Measurements from ENCODE around the gene CHERP. TPM values are rescaled to one million over a fixed set of nuclear protein-coding genes. Genes with fewer than 3 reads are reported as not detected.

Gene CHERP
- total and polyA plus RNA-seq, 2 of the 8 experiments (the other 6 are each of a cell fraction or from before 2014, with no cell fraction given): 13.9 to 73.7 TPM

GRCh38 chr19:16584248-16585093 is 42.2 kb upstream of the CHERP start:
- no peak overlapping the region for H3K56ac ChIP-seq (replicated peaks; ENCODE audit: insufficient read length, low read depth, low read length)
- no peaks in the 10 kb centered on the region for H3K9me3 ChIP-seq (ENCODE audit: insufficient read depth in 2 of 2, low read depth in 1 of 2, low read length in 1 of 2)
- H3K79me1 ChIP-seq (ENCODE audit: low read depth, low read length): peaks cover 46% of the 10 kb centered on the region
- no peak overlapping the region for H3K18ac ChIP-seq (ENCODE audit: extremely low read depth, low read length)
- DNase-seq (ENCODE audit: low read depth in 1 of 2, low spot score in 2 of 2) (peak; percentile 27 to 73), FAIRE-seq (no peak)
- H3K23me2 ChIP-seq (ENCODE audit: low read depth, low read length): no peaks in the 10 kb centered on the region
- peak overlapping the region in 2 of 4 experiments; percentile 17 to 45; a peak in 4 of 8 replicates for H3K4me3 ChIP-seq (ENCODE audit: extremely low read depth in 1 of 4, insufficient read depth in 2 of 4, low read depth in 3 of 4, low read length in 4 of 4)
- peaks cover 4 to 39% (median 25%) of the 10 kb centered on the region in 4 experiments for H3K4me1 ChIP-seq (replicated peaks in 1 of 4; ENCODE audit: control insufficient read depth in 3 of 4, insufficient read depth in 4 of 4, low read length in 3 of 4)
- no peak overlapping the region for H2BK120ac ChIP-seq (replicated peaks; ENCODE audit: low read depth, low read length)
- no peak overlapping the region for H2BK15ac ChIP-seq (ENCODE audit: low read length)
- peaks cover 27 to 43% of the 10 kb centered on the region in 2 experiments for H4K20me1 ChIP-seq (replicated peaks in 1 of 2; ENCODE audit: control insufficient read depth in 1 of 2, insufficient read depth in 2 of 2, low read length in 2 of 2)
- ChIA-PET POLR2A (ENCODE audit: partially characterized antibody) (interaction anchor here (0.9 to 5.9 kb wide), 7 partner anchors 9 to 75 kb away, joined by 3 to 58 read pairs (median 6); partner anchors contain the start of genes SLC35E1 and SMIM7), CTCF (ENCODE audit: partially characterized antibody) (interaction anchor here (0.6 to 3.1 kb wide), 7 partner anchors 9 to 1141 kb away, joined by 3 to 12 read pairs (median 3); no protein-coding TSS in a partner anchor)
- peak overlapping the region; percentile 73; the same call in 1 of the 2 replicates for H2BK5ac ChIP-seq (ENCODE audit: low read depth, low read length)
- H3K36me3 ChIP-seq (ENCODE audit: control insufficient read depth in 2 of 4, insufficient read depth in 4 of 4, low read length in 3 of 4): no peaks in the 10 kb centered on the region
- 0 out of 4 replicates have a peak, but pooled peaks of 1 of the 2 experiments have one; percentile 26 for TF ChIP-seq SIN3A (conservative IDR thresholded peaks at IDR 0.05 in 1 of 2, IDR thresholded peaks at IDR 0.05 in 1 of 2; ENCODE audit: low read depth in 1 of 2, low read length in 2 of 2)
- TF ChIP-seq MAX (IDR thresholded peaks at IDR 0.05): peak; percentile 63
- TF ChIP-seq BRCA1 (IDR thresholded peaks at IDR 0.05; ENCODE audit: low read depth, low read length): no peak
- no peak overlapping the region for H2BK12ac ChIP-seq (ENCODE audit: low read depth, low read length)
- no peak overlapping the region for H2AFZ ChIP-seq (ENCODE audit: low read length)
- no peak overlapping the region for H4K5ac ChIP-seq (ENCODE audit: insufficient read length, low read depth, low read length)
- 37% methylated on average over 15 of the region's 15 CpGs; no CpG with 5 or more reads in 1 of the 2 experiments for WGBS, 2 experiments (ENCODE audit: extremely low coverage in 1 of 2, insufficient coverage in 1 of 2, insufficient read length in 1 of 2, insufficient replicate concordance in 2 of 2, low coverage in 1 of 2, low lambda C conversion rate in 2 of 2, missing lambda C conversion rate in 1 of 2)
- H4K8ac ChIP-seq (ENCODE audit: extremely low read depth, insufficient read depth, low read length): peak overlapping the region; percentile 41; the same call in 1 of the 2 replicates
- H3K23ac ChIP-seq (ENCODE audit: insufficient read length): no peak overlapping the region
- H3K27me3 ChIP-seq (replicated peaks in 1 of 4; ENCODE audit: control insufficient read depth in 3 of 4, extremely low read depth in 1 of 4, insufficient read depth in 3 of 4, low read length in 3 of 4): no peaks in the 10 kb centered on the region
- H3K4ac ChIP-seq (replicated peaks; ENCODE audit: insufficient read length, low read depth, low read length): no peak overlapping the region
- H3K14ac ChIP-seq (ENCODE audit: insufficient read length): no peak overlapping the region
- peak overlapping the region; percentile 63 to 65 for H3K4me2 ChIP-seq (ENCODE audit: insufficient read depth in 1 of 2, low read depth in 2 of 2, low read length in 2 of 2)
- H4K91ac ChIP-seq (replicated peaks; ENCODE audit: insufficient read length, low read length): no peak overlapping the region
- no peak overlapping the region for H3K27ac ChIP-seq (ENCODE audit: low read depth, low read length)
- peaks cover 10 to 94% of the 10 kb centered on the region in 2 experiments; a peak in 3 of 4 replicates for H3K79me2 ChIP-seq (ENCODE audit: control insufficient read depth in 1 of 2, insufficient read depth in 2 of 2, low read length in 2 of 2)
- no peak overlapping the region for H2AK5ac ChIP-seq (ENCODE audit: low read depth, low read length)
- H2BK20ac ChIP-seq (ENCODE audit: low read length): 0 out of 2 replicates have a peak overlapping the region, but pooled peaks have one; percentile 29
- H3K9ac ChIP-seq (replicated peaks in 1 of 4; ENCODE audit: extremely low read depth in 1 of 4, low read depth in 3 of 4, low read length in 3 of 4): no peak overlapping the region

Data from H1 (cell line).